HG03575 (cell line): ENCODE results near the gene PRPF38B.

Experiments
- ATAC-seq: cut with Tn5 transposase; IDR thresholded peaks from one replicate; pipeline ENCODE4 v1.9.1; 2021; ENCODE audit not compliant: unreplicated experiment, insufficient number of reproducible peaks, low FRiP score; ENCODE audit errors: extremely low read depth

Gene PRPF38B

DNA sequence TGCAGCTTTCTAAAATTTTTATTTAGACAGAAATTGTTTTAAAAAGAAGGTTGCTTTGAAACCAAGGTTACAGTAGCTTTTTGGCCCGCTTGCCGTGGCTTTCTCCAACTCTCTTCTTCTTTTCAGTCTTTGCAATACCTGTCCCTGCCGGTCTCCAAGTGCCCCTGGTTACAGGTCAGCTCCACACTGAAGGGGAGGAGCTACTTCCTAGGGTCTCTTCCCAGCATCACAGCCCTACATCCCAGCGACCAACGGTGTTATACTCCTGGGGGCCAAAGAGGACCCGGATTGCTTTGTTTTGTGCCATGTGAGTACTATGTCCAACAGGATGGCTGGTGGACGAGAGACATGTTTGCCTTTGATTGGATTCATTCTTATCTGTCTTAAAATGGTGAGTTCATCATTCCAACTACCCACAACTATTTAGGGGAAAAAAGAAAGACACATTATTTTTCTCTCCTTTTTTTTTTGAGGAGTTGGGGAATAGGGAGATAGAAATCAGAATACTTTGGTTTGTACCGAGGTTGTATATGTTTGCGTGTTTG is 20.6 kb downstream of the PRPF38B start, which contains the start of gene FNDC7:
TSS of gene FNDC7 (plus strand) at position 303 of the 545 bp plus-strand sequence. CDS start at position 329, 26 bp downstream.
- ATAC-seq = no peak

GRCh38 chr1:108715932-108716331 is 23.8 kb downstream of the PRPF38B start:
- ATAC-seq = no peak

DNA sequence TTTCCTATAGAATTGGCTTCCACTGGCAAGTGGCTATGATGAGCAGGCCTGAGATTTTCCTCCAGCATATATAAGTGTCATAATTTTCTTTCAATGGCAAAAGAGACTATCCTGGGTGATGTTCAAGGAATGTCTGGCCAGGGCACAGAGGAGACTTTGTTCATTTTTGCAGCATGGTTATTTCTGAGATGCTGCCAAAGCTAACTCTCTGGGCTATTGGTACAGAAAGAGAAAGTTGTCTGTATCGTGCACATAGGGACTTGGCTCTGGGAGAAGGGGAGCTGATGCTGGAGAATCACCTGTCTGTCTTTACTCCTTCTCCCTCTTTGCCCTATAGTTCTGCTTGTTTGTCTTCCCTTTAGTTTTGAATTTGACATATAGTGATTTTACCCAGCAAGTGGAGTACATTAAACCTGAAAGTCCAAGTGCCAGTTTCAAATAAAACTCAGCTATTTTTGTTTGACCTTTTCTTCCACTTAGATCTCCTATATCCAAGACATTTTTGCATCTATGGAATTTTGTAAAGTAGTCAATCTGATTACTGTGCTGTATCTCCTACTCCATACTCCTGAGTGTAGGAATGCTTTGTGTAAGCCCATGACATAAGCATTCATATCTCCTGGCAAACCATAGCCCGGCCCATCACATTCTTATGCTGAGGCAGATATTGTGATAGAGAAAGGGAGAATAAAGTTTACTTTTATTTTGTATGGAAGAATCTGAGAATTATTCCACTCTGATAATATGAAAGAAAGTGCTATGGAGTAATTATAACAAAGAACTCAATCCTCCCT is 24.5 kb downstream of the PRPF38B start:
- ATAC-seq = no peak

DNA sequence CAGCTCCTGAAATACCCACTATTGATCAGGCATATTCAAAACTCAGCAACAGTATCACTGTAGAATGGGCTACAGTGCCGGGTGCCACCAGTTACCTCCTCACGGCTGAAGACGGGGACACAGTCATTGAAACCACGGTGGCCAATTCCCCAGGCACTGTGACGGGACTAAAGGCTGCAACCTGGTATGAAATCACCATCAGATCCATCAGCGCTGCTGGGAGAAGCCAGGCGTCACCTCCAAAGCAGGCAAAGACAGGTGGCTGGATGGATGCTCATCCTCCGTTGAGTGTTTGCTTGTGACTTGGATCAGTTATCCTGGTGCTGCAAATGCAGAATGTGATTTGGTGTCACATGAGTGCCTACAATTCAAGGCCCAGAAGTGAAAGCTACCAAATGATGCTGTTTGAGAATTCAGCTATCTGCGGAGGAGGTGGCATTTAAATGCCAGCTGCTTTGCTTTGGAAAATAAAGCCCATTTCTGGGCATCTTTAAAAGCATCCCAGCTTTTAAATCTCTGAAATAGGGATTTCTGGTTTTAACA is 25.7 kb downstream of the PRPF38B start:
- ATAC-seq = no peak

- ATAC-seq = no peak
Observed at GRCh38 chr1:108718927-108719655, 27.0 kb downstream of the PRPF38B start.

DNA sequence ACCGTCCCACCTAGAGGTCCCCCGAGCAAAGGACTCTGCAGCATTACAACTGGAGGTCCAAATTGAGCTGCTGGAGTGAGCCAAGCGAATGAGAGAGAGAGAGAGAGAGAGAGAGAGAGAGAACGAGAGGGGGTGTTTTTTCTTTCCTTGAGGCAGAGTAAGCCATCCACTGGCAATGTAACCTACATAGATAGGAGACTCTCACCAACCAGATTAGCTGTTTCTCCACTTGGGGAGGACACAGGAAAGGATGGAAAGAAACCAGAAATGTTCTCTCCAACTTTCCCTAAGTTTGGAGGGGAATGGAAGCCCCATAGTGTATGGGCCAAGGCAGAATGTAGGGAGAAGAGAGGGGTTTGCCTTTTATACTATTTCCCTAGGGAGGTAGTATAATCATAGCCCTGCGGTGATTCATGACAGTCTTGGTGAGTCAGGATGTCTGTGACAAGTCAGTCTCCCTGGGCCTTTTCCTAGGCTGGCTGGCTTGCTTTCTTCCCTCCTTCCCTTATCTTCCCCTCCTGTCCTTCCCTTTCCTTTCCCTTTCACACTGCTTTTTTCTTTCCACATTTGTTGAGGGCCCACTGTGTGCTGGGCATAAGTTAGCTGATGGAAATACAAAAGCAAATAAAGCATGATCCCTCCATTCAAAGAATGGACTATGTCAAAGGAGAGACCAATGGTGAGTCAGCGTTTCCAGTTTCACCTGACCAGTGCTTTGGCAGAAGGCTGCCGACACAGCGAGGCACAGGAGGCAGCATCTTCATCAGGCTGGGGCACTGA is 27.7 kb downstream of the PRPF38B start:
- no peak for ATAC-seq

DNA sequence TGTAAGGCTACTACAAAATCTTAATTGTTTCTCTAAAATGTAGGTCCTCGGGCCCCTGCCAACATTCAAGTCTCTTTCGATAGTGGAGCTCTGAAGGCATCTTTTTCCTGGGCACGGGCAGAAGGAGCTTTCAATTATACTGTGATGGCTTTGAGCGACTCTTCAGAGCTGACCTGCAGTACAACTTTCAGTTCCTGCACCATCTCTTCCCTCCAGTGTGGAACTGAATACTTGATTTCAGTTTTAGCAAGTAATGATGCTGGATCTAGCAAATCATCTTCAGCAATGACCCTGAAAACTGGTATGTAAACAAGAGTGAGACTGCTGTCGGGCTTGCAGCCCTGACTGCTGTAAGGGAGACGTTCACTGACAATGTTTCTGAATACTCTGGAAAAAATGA is 30.2 kb downstream of the PRPF38B start:
- ATAC-seq = no peak

GRCh38 chr1:108725906-108726305 is 33.8 kb downstream of the PRPF38B start:
- ATAC-seq = no peak

- ATAC-seq = no peak
Observed at GRCh38 chr1:108728327-108728923, 36.3 kb downstream of the PRPF38B start.

GRCh38 chr1:108729481-108729880 is 37.4 kb downstream of the PRPF38B start:
- ATAC-seq = no peak

DNA sequence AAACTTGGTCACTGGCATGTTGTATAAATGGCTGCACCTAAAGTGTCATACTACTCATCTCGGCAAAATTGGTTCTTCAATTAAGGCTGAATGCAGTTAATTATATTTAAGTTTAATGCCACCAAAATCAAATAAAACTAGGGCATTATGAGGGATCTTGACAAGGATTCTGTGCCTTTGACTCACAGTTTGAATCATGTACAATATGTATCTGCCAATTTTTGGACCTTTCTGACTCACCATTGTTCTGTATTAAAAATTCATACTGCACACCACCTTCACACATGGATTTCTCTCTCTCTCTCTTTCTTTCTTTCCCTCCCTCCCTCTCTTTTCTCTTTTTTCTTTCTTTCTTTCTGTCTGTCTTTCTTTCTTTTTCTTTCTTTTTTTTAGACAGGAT is 40.3 kb downstream of the PRPF38B start:
- no peak for ATAC-seq

DNA sequence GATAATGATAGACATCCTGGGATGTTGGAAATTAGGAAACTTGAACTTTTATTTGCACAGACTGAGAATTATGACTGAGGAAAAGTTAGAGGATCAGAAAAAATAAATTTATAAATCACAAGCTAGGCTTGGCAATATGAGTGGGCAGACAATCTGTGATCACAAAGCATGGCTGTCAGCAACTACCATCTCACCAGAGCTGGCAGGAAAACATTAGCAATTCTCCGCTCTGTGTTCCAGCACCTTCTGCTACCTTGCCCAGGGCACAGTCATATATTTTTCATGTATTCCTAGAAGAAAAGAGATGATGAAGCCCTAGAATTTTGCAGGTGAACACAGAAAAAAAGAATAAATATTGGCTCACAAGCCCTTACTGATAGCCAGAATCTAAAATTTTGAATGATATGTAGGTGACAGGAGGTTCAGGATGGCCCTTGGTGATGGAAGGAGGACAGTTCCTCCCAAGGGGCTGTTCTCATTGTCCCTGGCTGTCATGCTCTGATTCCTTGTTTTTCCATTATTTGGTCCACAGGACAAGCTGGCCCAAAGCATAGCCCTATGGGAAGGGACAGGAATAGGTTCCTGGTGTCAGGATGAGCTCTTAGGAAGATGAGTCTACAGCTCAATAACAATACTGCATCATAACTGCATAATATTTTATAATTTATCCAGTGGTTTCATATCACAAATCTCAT is 42.2 kb downstream of the PRPF38B start:
- ATAC-seq = no peak

DNA sequence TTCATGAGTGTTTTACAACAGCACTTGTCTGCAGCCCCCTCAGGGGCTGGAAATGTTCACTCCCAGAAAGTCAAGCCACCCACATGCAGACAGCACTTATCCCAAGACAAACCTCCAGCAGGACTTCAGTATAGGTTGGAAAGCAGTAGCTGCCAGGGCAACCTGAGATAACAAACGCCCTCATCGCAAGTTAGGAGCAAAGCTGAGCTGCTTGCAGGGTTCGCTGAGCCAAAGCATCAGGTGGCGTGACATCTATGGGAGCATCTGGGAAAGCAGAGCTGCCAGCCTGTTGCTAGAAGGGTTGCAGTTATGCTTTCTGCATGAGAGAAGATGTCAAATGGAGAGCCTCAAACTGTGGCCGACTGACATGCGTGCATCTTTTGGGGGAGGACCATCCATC is 50.1 kb downstream of the PRPF38B start:
- no peak for ATAC-seq

GRCh38 chr1:108745980-108746381 is 53.9 kb downstream of the PRPF38B start:
- no peak for ATAC-seq

- peak; percentile 72 for ATAC-seq
Observed at GRCh38 chr1:108746382-108747170, 54.5 kb downstream of the PRPF38B start, which contains the start of gene STXBP3. Gene STXBP3 (plus strand): TSS chr1:108746674. CDS start chr1:108746738, 64 bp downstream.

- ATAC-seq = no peak
Observed at GRCh38 chr1:108747171-108747850, 55.2 kb downstream of the PRPF38B start.

DNA sequence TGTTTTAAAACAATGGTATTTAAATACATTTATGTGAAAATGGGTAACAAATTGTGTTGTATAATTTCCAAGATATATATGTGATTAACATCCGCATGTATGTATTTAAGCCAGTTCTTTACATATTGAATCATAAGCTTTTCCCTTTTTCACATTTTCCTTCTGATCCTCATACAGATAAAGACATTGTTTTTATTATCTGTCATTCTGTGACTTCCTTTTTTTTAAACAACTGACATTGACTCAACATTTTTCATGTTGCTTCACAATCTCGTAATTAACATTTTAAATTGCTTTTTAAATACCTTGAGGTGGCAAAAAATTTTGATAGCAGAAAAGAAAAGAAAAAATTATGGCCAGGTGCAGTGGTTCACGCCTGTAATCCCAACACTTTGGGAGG is 55.8 kb downstream of the PRPF38B start:
- no peak for ATAC-seq
